Activated T-cell treated with anti-CD3 and anti-CD28 coated beads for 1 hour (primary cell): ENCODE data around the gene AKT3.

Experiments
- DNase-seq: peaks from one replicate; pipeline ENCODE4 v3.0.0-alpha.2; 2020; ENCODE audit warnings: low read depth

AKT3 gene

DNA sequence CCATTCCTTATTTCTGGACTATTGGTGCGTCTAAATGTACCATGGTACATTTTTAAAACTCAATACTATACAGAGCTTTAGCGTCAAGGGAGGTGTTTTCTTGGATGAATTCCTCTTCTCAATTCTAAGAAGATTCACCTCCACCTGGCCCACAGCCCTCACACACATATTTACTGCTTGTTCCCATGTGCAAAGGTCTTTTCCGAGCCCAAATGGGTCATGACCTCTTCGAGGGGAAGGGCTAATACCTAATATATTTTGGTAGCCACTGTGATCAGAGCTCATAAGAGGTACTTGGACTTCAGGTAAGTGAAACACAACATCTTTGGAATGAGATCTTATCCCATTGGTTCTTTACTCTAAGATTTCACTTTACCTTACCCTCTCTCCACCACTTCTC lies 388.3 kb downstream of the AKT3 start:
- no peak for DNase-seq

DNA sequence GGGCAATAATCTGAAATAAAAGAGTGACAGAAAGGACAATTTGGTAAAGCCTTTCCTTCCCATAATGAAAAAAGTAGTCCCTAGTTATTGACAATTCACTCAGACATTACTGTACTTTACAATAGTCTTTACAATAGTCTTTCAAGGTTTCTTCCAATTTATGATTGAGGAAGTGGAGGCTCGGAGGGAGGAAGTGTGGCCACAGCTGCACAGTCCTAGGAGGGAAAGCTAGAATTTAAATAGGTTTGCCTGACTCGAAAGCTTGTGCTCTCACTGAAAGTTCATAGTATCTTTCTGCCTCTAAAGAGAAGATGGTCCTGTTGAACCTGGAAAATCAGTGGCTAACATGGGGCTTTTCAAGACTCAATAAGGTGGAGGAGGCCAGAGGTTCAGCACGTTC lies 391.0 kb downstream of the AKT3 start:
- DNase-seq = no peak

DNA sequence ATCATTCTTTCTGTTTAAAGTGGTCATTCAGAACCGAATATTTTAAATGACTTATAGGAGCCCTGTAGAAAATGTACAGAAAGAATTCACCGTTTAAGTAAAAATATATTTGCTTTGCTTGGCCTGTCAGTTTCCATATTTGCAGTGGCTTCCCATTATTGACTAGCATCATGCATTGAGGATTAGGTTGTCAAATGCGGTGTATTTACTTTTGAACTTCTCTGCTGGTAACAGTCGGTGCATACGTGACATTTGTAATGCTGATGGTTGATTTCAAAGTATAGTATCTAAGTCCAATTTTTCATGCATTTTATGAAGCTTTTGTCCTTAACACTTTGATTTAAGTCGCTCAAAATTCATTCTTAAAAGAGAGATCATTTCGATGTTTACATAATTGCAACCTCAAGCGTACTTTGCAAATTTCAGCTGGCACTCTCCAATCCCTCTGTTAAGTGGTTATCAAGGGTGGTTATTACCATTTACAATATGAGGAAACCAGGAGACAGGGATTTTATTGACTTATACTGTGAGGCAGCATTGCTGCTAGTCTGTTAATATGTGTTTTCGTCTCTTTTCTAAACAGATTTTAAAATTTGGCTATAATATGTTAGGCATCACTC lies 392.6 kb downstream of the AKT3 start:
- DNase-seq = no peak

DNA sequence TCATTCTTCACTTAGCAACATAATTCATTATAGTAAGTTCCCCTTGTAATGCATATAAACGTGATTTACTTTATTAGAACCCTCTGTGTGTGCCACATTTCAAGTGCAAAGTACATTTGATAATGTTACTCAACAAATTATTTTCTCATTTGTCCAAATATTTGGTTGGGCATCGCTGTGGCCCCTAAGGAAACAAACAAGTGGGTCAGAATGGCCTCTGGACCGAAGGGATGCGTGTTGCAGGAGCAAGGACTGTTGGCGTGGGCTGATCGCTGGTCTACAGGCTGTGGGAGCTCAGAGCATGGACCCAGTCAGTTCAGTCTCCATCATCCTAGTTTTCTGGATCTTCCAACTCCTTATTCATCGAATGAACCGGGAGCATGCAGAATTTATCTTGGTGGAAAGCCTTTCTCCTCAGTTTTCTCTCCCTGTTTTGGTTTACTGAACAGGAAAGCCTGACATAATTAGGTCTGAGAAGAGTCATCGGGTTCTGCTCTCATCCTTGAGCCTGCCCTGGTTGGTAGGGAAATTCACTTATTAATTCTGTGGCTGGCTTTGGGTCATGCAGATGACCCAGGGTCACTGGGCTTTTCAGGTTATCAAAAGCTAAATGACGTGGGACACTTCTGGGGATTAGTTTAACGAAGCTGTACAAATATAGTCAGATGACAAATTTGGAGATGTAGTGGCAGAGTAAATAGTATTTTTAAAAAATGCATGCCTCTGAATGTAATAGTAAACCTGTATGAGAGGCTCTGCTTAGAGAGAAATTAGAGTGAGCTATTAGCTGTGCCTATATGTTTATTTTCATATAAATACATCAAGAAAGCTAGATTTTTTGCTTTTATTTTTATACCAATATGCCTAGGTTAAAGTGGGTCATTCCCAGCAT lies 394.0 kb downstream of the AKT3 start:
- no peak for DNase-seq

DNA sequence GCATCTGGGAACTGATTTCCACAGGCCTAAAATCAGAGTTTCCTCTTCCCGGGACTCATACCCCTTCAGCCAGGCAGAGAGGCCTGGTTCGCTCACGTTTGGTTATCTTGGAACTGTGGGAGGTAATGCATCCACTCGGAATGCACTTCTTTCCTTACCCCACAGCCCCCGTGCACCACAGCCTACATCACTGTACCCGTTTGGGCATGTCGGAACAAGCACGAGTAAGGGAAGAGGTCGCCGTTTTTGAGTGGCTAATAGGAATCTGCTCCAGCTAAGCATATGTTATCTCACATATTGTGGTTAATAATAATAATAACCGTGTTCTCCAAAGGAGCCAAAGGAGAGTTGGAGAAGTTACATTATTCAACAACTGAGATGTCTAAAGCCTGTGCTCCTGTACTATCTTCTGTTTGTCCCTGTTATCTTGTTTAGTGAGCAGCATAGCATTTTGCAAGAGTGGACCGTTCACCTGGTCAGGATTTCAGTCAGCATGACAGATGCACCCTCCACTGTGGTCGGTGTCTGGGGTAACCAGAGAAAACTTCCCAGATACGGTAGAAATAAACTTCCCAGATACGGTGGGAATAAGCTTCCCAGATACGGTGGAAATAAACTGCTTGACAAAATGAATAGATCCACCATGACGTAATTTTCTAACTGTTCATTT lies 395.6 kb downstream of the AKT3 start:
- DNase-seq = no peak

DNA sequence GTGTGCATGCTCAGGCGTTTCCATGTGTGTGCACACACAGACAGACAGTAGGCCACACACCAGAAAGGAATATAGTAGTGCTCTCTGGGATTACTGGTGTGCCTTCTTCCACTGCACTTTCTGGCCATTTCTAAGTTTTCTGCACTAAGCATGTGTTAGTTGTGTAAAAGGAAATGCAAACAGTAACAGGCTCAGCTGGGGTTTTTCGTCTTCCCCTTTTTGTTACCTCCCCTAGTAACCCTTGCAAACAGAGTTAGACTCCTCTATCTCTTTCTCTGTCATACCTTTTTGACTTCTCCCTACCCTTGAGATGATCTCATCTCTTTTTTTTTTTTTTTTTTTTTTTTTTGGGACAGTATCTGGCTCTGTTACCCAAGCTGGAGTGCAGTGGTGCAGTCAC lies 398.0 kb downstream of the AKT3 start:
- no peak for DNase-seq

DNA sequence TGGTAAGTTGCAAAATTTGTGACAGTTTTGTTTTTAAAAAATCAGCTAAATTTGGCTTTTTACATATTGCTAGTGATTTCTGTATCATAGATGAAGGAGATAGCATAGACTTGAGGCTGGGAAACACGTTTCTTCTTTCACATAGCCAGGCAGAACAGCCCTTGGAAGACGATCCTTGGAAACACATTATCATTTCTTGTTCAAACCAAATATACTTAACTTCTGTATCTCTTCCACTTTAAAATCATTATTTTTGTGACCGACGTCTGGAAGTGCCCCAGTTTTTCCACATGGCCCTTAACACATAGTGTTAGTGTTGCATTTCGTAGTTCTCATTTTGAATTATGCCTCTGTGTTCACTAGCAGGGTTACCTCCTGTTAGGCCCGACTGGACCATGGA lies 400.7 kb downstream of the AKT3 start:
- DNase-seq = no peak

DNA sequence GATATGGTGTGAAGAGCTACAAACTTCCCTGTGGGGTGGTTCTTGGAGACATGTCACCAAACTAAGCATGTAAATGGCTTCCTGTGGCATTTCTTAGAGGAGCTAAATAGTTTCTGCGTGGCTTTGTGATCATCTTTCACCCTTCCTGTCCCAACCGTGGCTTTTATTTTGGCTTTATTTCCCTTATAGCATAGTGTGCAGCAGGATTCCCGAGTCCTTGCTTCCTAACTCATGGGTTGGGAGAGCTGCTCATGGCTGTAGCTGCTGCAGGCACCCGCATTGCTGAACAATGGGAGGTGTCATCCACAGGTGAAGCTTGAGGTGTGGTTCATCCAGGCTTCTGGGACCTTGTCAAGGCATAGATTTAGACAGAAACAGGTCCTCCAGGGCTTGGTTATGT lies 402.2 kb downstream of the AKT3 start:
- no peak for DNase-seq

DNA sequence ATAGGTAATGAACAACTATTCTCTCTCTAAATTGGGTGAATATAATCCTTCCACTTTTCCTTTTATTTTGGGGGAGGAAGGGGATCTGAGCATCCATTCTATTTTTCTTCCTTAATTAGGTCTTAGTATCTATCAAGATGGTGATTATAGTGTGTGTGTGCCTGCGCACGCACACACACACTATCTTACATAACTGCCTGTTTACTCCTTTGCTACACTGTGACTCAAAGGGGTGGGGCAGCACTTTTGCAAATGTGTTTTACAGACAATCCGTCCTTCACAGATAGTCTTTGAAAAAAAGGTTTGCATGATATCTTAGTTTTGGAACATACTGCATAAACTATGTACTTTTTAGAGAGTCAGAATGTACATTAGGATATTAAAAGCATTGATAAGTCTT lies 402.7 kb downstream of the AKT3 start:
- DNase-seq = no peak

DNA sequence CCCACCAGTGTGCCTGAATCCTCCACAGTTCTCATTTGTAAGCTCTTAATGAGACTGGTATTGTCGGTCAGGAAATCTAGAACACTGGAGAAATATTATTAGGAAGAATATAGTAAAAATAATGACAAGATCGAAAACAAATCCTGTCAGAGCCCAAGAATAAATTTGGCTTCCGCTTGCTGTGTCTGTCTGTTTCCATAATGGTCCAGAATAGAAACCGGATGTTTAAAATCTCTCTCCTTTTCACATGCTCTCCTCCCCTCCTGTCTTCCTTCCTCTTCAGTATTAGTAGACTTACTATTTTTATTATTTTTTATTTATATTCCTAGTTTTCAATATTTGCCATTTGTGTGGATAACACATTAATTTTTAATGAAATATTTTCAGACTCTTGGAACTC lies 406.5 kb downstream of the AKT3 start:
- no peak for DNase-seq

DNA sequence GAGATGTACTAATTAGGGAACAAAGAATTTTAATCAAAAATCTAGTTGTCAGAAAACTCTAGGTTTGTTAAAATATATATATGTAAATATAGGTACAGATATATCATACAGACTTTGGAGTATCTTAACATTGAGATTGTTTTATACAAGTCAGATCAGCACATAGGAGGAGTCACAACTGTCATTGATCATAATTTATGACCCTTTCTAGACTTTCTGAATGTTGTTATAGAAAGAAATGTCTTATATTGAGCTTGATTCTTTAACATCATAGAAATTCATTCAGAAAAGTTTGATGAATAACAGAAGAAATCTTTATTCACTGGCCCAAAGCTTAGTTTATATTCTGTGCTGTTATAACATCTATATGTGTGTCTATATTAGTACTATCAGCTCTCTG lies 408.4 kb downstream of the AKT3 start:
- no peak for DNase-seq

DNA sequence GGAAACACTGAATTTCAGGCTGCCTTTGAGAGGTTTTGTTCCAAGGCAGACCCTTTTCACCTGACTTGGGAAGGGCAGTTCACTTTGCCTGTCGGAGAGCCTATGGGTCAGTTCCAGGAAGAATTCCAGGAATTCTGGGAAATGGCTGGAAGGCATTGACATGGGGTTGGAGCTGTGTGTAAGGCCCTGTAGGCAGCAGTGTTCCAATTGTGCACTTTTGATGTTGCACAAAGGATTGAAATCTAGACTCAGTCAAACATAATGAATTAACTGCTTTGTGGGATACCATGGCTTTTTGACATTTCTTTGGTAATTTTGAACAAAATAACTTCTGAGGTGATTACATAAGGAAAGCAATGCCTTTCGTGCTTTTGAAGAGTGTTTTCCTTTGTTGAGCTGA lies 409.6 kb downstream of the AKT3 start:
- DNase-seq = no peak

DNA sequence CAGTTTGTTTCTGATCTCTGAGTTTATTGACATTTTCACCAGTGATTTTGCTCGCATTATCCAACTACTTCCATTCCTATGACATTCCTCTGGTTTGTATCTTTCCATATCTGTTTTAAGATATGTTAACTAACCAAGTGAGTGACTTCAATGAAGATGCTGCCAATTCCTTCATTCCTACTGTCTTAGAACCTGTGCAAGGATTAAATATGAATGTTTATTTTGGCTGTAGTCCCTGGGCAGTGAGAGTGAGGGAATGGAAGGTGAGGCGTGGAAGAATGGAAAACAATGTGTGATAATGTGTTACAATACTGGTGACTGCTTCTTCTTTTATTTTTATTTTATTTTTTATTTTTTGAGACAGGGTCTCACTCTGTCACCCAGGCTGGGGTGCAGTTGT lies 411.2 kb downstream of the AKT3 start:
- DNase-seq = no peak
